CD4-positive, alpha-beta T cell treated with Interferon gamma for 1 hour (primary cell): ENCODE data around the gene DAAM2.

Experiments
- DNase-seq: peaks from one replicate; pipeline ENCODE4 v3.0.0-alpha.2; 2020

The DAAM2 gene

GRCh38 chr6:39891353-39891752 lies 99.2 kb downstream of the DAAM2 start:
- no peak for DNase-seq

DNA sequence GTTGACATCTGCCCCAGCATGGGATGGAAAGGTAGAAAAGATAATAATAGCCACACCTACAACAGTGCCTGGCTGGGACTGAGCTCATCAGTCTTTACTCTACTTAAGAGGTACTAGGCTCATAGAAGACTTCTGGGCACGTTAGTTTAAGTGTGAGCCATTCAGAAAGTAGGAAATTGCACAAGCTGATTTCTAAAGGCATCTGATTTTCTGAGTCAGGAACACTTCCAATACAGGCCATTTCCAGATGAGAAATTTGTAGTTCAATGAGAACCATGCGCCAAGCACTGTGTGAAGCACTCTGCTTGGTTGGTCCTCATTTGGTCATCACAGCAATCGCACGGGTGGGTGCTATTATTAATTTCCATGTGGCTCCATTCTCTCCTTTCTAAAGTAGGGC lies 99.8 kb downstream of the DAAM2 start:
- DNase-seq, result no peak

DNA sequence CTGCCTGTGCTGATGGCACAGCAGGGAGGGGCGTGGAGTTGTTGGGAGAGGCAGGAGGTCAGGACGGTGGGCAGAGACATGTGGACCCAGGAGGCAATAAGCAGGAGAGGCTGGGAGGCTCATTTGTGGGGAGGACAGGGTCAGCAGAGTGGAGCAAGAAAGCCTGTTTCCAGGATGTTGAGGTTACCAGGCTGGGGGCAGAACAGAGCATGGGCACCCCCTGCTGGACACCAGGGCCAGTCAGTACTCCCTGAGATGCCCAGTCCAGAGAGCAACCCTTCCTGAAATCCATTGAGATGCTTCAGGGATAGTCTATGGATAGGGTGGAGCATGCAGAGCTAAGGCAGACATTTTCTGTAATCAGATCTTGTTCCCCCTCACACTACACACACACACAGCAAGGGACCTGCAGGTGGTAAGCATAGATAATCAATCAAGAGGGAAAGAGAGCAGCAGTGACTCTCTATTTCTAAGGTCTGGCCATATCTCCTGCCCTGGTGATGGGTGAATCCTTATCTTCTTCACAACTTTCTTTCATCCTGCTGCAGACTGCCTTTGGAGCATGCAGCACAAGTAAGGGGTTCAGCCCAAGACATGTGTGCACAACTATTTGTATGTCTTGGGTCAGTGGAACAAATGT lies 100.4 kb downstream of the DAAM2 start:
- no peak for DNase-seq

- DNase-seq, result no peak
Observed at GRCh38 chr6:39893286-39893685, 101.1 kb downstream of the DAAM2 start.

DNA sequence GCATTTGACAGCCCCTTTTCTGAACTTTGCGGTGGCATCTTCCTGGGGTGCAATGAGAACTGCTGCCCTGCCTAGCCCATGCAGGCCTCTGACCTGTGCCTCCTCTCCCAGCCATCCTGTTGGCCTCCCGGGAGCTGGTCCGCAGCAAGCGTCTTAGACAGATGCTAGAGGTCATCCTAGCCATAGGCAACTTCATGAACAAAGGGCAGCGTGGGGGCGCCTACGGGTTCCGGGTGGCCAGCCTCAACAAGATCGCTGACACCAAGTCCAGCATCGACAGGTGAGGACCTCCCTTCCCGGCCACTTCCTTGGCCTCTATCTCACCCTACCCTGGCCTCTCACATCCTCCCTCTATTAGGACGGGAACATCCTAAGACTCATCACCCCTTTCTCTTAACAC lies 104.5 kb downstream of the DAAM2 start:
- no peak for DNase-seq

GRCh38 chr6:39897698-39898097 lies 105.5 kb downstream of the DAAM2 start:
- no peak for DNase-seq

GRCh38 chr6:39898625-39899024 lies 106.4 kb downstream of the DAAM2 start:
- no peak for DNase-seq

DNA sequence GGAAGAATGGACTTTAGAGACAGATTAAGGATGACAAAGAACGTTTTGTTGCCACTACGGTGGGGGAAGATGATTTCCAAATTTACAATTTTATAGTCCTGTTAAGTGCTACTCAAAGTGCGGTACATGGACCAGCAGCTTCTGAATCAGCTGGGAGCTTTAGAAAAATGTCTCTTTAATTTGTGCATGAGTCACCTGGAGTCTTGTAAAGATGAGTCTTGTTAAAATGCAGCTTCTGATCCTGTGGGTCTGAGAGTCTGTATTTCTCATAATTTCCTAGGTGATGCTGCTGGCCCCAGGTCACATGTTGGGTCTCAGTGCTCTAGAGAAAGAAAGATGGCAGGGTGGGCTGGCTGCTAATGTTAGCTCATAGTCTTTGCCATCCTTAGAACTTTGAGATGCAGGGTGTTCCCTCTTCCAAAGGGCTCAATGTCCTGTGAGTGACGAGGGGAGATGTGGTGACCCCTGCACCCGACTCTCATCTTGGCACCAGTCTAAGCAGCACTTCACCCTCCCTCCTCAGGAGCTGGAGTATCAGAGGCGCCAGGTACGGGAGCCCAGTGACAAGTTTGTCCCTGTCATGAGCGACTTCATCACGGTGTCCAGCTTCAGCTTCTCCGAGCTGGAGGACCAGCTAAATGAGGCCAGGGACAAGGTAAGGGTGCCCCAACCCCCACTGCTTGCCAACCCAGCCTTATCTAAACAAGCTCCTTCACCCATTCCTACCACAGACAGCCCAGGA lies 107.5 kb downstream of the DAAM2 start:
- DNase-seq, result no peak

- no peak for DNase-seq
Observed at GRCh38 chr6:39901116-39901655, 109.0 kb downstream of the DAAM2 start.

- no peak for DNase-seq
Observed at GRCh38 chr6:39901670-39902069, 109.5 kb downstream of the DAAM2 start.

GRCh38 chr6:39902136-39902535 lies 110.0 kb downstream of the DAAM2 start:
- DNase-seq, result no peak

DNA sequence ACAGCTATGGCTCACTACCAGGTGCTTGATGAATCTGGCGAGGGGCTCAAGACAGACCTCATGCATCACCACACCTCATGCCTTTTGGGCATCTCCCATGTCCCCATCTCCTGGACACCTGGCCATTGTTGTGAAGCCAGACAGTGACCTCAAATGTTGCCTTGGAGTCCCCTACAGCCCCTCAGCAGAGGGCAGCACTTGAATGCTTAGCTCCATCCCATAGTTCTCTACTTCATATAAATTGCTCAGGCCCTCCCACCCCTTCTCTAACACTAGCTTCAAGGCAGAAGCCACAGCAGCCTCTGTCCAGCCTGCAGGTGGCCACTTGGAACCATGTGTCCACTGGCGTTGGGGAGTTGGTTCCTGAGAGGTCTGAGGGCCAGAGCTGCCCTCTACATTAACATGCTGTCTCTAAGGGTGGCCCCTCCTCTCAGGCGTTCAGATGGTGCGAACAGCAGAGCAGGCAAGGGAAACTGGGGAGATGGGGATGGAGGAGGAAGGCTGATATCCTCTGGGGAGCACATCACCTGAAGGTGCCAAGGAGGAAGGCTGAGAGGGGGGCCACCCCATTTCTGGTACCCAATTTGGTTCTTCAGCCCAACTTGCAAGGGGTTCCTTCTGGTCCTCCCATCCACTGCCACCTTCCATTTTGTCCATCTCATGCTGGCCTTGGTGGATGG lies 110.8 kb downstream of the DAAM2 start:
- DNase-seq, result no peak

DNA sequence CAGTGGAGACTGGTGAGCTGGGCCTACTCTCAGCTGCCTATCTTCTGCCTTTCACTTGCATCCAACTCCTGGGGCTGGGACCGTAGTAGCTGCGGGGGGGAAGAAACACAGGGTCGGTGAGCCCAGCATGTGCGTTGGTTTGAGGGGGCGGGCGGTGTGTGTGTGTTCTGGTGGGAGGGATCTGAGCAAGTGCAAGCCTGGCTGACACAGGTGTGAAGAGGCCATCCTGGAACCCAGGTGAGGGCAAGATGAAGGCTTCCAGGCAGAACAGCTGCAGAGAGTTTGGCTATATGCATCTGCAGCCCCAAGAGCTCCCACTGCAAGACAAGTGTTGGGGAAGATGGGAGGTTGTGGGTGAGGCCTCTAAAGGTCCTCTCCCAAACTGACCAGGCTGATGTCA lies 111.5 kb downstream of the DAAM2 start:
- DNase-seq, result no peak

DNA sequence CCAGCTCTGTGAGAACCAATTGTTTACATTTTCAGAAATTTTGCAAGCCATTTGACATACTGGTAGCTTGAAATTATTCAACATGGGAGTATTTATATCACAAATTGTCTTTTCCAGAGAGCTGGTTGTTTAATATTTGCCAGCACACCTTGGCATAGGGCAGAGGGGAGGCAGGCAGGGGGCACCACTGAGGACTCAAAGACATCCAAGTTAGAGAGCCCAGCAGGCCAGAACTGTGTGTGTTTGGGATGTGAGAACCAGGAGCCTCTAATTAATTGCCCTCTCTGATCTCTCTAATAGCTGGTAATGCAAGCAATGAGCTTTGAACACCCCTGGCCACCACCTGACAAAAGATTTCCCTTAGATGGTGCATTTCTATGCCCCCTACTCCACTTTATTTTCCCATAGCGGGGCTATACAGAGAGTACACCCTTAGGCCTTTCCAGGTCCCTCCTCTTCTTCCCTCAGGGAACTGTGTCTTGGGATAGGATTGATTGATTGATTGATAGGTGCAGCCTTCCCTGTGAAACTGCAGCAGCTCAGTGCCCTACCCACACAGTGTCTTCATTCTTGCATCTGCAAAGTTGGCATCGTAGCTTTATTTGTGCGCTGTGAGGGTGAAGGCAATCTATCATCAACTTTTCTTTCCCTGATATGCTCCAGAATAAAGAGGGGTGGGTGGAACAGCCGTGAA lies 112.9 kb downstream of the DAAM2 start:
- no peak for DNase-seq

- DNase-seq, result no peak
Observed at GRCh38 chr6:39905640-39905975, 113.4 kb downstream of the DAAM2 start.

- no peak for DNase-seq
Observed at GRCh38 chr6:39906318-39906761, 114.2 kb downstream of the DAAM2 start.

DNA sequence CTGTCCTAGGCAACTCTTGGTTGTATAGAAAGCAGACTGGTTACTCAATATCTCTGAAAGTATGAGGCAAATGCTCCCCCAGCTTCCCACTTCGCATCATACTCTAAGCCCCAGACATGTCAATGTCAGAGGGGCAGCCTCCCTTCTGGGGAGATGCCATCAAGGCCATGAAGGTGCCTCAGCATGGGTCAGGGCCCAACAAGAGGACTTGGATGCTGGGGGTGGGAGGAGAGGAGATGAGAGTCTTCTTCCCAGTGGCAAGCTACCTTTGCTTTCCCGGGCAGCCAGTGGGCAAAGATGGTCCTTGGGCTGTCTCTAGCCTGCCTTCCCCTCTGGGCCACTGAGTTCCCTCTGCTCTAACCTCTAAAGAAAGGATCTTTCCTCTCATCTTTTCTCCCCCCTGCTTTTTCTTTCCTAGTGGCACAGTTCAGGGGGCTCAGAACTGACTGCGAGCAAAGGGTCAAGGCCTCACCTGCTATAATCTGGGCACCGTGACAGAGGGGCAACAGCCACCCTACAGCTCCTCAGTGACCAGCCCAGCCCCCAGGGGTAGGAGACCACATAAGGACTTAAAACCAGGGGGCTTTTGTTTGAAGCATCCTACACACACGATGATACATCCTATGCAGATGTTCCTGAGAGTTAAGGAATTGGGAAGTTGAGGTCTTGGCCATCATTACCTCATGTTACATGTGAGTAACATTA lies 115.8 kb downstream of the DAAM2 start:
- DNase-seq, result no peak

DNA sequence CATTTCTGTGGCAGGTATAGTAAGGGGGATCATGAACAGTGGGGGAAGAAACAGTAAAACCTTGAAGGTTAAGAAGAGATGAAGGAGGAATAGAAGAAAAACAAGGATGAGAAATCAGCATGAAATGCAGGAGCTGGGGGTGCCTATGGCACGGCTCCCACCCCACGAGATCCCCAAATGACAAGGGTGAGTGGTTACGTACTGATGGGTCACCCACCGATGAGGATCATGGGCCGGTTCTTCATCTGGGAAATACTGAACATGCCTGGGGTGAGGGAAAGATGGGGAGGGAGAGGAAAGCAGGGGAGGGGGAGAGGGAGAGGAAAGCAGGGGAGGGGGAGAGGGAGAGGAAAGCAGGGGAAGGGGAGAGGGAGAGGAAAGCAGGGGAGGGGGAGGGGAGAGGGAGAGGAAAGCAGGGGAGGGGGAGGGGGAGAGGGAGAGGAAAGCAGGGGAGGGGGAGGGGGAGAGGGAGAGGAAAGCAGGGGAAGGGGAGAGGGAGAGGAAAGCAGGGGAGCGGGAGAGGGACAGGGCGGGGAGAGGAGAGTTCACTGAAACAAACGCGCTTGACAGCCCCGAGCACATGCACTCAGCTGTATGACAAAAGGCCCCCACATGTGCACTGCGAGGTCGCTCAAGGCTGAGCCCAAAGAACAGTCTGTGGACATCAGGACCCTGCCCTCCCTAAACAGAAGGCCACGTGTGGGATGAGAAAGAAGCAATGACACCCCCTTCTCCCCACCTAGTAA lies 116.8 kb downstream of the DAAM2 start:
- DNase-seq, result no peak

DNA sequence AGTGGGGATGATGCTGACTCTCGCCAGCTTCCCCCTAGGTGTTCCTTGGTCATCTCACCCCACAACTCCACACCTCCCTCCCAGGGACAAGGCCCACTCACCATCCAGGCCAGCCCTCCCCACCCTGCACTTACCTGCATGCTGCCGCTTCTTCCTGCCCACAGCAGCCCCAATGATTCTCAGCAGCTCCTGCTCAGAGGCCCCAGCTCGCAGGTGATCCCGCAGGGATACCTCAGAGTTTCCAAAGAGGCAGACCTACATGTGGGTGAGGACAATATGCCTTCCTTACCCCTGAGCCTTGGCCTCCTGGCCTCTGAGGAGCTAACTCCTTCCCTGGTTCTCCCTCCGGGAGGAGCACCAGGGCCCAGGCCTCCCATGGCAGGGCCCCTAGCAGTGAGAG lies 117.5 kb downstream of the DAAM2 start:
- no peak for DNase-seq

GRCh38 chr6:39910164-39910563 lies 118.0 kb downstream of the DAAM2 start:
- DNase-seq, result no peak

DNA sequence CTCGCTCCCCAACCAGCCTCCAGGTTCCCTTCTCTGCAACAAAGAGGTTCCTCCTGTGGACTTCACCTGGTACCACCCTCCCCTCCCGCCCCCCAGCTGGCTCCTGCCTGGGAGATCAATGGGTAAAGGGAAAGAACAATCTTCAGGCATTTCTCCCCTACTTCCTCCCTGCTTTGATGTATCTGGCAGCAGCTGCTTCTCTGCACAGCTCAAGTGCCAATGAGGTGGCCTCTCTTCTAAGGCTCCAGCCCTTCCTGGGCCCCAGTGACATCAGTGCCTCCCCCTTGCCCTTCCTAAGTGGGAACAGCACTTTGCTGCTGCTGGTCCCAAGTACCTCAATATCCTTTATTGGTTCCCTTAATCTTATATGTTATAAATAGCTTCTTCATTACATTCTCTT lies 118.6 kb downstream of the DAAM2 start:
- DNase-seq, result no peak

DNA sequence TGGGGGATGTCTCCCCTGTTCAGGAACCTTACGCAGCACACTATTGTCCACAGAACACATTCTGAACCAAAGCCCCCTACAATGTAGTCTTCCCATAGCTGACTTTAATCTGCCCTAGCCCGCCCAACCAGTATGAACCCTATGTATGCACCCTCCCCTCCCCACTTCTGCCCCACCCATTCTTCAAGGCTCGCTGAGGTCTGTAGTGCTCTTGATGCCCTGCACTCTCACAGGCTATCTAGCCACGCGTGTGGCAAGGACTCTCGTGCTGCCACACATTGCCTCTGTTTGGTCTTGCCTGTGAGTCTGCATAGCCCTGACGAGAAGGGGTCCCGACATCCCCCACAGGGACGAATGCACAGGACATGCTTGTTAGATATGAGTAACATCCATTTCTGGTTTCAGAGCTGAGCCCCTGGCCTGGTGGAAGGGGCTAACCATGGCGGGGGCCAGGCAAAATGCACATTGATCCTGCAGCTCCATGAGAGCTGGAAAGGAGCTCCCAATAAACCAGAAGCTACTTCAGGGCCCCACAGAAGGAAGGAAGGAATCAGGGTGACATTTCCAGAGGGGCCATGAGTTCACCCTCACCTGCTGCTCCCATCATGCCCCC lies 119.4 kb downstream of the DAAM2 start:
- DNase-seq, result no peak
